Body of pancreas (tissue), 4 donors: ENCODE results near the gene GPR143. TPM values are rescaled to one million over a fixed set of nuclear protein-coding genes. Genes with fewer than 3 reads are reported as not detected.

Experiments
- ATAC-seq: fragments of 150-250 bp; one replicate; pipeline ENCODE4 v1.9.1; 2016
- DNase-seq, 4 donors: peaks; one replicate each; pipeline ENCODE4 v3.0.0-alpha.2; 2019
- H3K27ac ChIP-seq, 4 donors: fragments of 200-600 bp; sonication (generic); 1 replicate in 3 of 4; 2 replicates in 1 of 4; pipeline versions ENCODE4 v1.5.1 to v1.6.1; 2016 to 2019; ENCODE audit warnings: mild to moderate bottlenecking in 1 of 4, mixed read lengths in 1 of 4, moderate library complexity in 1 of 4
- H3K27me3 ChIP-seq, 2 donors: fragments of 200-600 bp; sonication (generic); one replicate each; pipeline ENCODE4 v1.6.0; 2016; ENCODE audit warnings: mild to moderate bottlenecking in 1 of 2
- H3K36me3 ChIP-seq, 2 donors: fragments of 200-600 bp; sonication (generic); replicated peaks in 1 of 2; 2 replicates each; pipeline ENCODE4 v1.5.1; 2016; ENCODE audit warnings: low read depth in 2 of 2; ENCODE audit not compliant: insufficient read depth in 1 of 2
- H3K4me1 ChIP-seq: fragments of 200-600 bp; sonication (generic); one replicate; pipeline ENCODE4 v1.6.0; 2016
- H3K4me3 ChIP-seq, 2 donors: fragments of 200-600 bp; sonication (generic); 1 replicate in 1 of 2; 2 replicates in 1 of 2; pipeline ENCODE4 v1.5.1; 2016 to 2019
- H3K9me3 ChIP-seq, 3 donors: fragments of 200-600 bp; sonication (generic); 1 replicate in 2 of 3; 2 replicates in 1 of 3; pipeline ENCODE4 v1.5.1; 2016
- CTCF ChIP-seq, 7 experiments: fragments of 450-650 bp in 4 of 7; fragments of 200-600 bp in 3 of 7; sonication (generic) in 3 of 7; IDR thresholded peaks; one replicate each; pipeline ENCODE4 v1.5.1; 2016 to 2019; ENCODE audit warnings: antibody characterized with exemption in 7 of 7
- POLR2A ChIP-seq, 3 donors: fragments of 450-650 bp; IDR thresholded peaks; one replicate each; pipeline ENCODE4 v1.6.1; 2016; ENCODE audit warnings: antibody characterized with exemption in 3 of 3, mild to moderate bottlenecking in 2 of 3
- WGBS, 2 donors: methylation state at CpG; one replicate each; pipeline ENCODE4 v1.1.5; 2017; 5-methylcytosine and 5-hydroxymethylcytosine counted together
- intact Hi-C: fragments of 100-400 bp; cut with DNase I; formaldehyde crosslinking; loops from one replicate; pipeline ENCODE4 v1.15.1; 2023
- total RNA-seq, 2 donors: library from RNA; depleted of rRNA; stranded (reverse); fragments of >200 nt; gene quantifications; one replicate each; pipeline ENCODE4 v1.1.0, GENCODE V29; 2016

Gene GPR143
- total RNA-seq, 2 donors from 2014 or later = 0.99 to 2.3 TPM

GRCh38 chrX:9708086-9708485, 57.6 kb downstream of the GPR143 start:
- 78 to 96% methylated on average over 4 to 8 of the region's 10 CpGs for WGBS, 2 donors
- Histone ChIP-seq H3K9me3 (no peaks in the 10 kb centered on the region), H3K27ac (no peak overlapping the region), H3K4me3 (no peak overlapping the region), H3K36me3 (peaks cover 0 to 2% of the 10 kb centered on the region in 2 donors), H3K4me1 (no peaks in the 10 kb centered on the region), H3K27me3 (no peaks in the 10 kb centered on the region)
- TF ChIP-seq CTCF (IDR thresholded peaks at IDR 0.05) (no peak), POLR2A (IDR thresholded peaks at IDR 0.05) (no peak)
- intact Hi-C loops = no loop called here
- no peak for DNase-seq
- ATAC-seq = no peak

GRCh38 chrX:9707306-9708033, 58.2 kb downstream of the GPR143 start:
- ATAC-seq (no peak), DNase-seq (no peak)
- Histone ChIP-seq H3K4me1 (no peaks in the 10 kb centered on the region), H3K36me3 (peaks cover 0 to 2% of the 10 kb centered on the region in 2 donors), H3K27ac (no peak overlapping the region), H3K27me3 (no peaks in the 10 kb centered on the region), H3K9me3 (no peaks in the 10 kb centered on the region), H3K4me3 (no peak overlapping the region)
- intact Hi-C loops = no loop called here
- 85 to 86% methylated on average over 4 to 6 of the region's 13 CpGs for WGBS, 2 donors
- TF ChIP-seq CTCF (IDR thresholded peaks at IDR 0.05) (no peak), POLR2A (IDR thresholded peaks at IDR 0.05) (no peak)

- Histone ChIP-seq H3K27ac (no peak overlapping the region), H3K9me3 (no peaks in the 10 kb centered on the region), H3K4me3 (no peak overlapping the region), H3K4me1 (no peaks in the 10 kb centered on the region), H3K27me3 (no peaks in the 10 kb centered on the region), H3K36me3 (peaks cover 0 to 2% of the 10 kb centered on the region in 2 donors)
- TF ChIP-seq POLR2A (IDR thresholded peaks at IDR 0.05) (no peak), CTCF (IDR thresholded peaks at IDR 0.05) (no peak)
- ATAC-seq = no peak
- DNase-seq = no peak
- 69 to 76% methylated on average over 4 of the region's 4 CpGs for WGBS, 2 donors
- intact Hi-C loops = no loop called here
Measured at GRCh38 chrX:9706421-9706820, 59.2 kb downstream of the GPR143 start.

- Histone ChIP-seq H3K4me3 (no peak overlapping the region), H3K4me1 (no peaks in the 10 kb centered on the region), H3K9me3 (no peaks in the 10 kb centered on the region), H3K27me3 (no peaks in the 10 kb centered on the region), H3K27ac (no peak overlapping the region), H3K36me3 (peaks cover 0 to 2% of the 10 kb centered on the region in 2 donors)
- intact Hi-C loops = no loop called here
- DNase-seq (no peak), ATAC-seq (no peak)
- 89 to 93% methylated on average over 1 to 6 of the region's 6 CpGs for WGBS, 2 donors
- TF ChIP-seq CTCF (IDR thresholded peaks at IDR 0.05) (no peak), POLR2A (IDR thresholded peaks at IDR 0.05) (no peak)
Measured at GRCh38 chrX:9704876-9705465, 60.7 kb downstream of the GPR143 start.

- no peaks in the 10 kb centered on the region for H3K27me3 ChIP-seq
- H3K4me1 ChIP-seq = no peaks in the 10 kb centered on the region
- H3K9me3 ChIP-seq = no peaks in the 10 kb centered on the region
- intact Hi-C loops = no loop called here
- no peak for TF ChIP-seq CTCF (IDR thresholded peaks at IDR 0.05)
- no peak for TF ChIP-seq POLR2A (IDR thresholded peaks at IDR 0.05)
- DNase-seq (no peak), ATAC-seq (no peak)
- H3K27ac ChIP-seq = no peak overlapping the region
- no peaks in the 10 kb centered on the region for H3K36me3 ChIP-seq
- 88 to 97% methylated on average over 7 of the region's 14 CpGs for WGBS, 2 donors
- H3K4me3 ChIP-seq = no peak overlapping the region
Measured at GRCh38 chrX:9703406-9703805, 62.2 kb downstream of the GPR143 start.
